Measurements from ENCODE around the gene HNRNPH3.

Gene HNRNPH3

GRCh38 chr10:68330852-68331454 is 911 bp upstream of the HNRNPH3 start:
- peak in 32 of 56 donors; percentile 7 to 64 (median 42) for DNase-seq

GRCh38 chr10:68332259-68333057 is 594 bp downstream of the HNRNPH3 start, which contains the start of gene PBLD:
TSS of gene PBLD (minus strand) at chr10:68332928. CDS start at chr10:68306844, 26,084 bp downstream.
- peak in 54 of 56 donors; percentile 15 to 87 (median 66) for DNase-seq

- DNase-seq, result no peak
Measured at GRCh38 chr10:68333058-68333395, 1.2 kb downstream of the HNRNPH3 start.

GRCh38 chr10:68333440-68334431 is 1.9 kb downstream of the HNRNPH3 start:
- peak in 1 of 56 donors; percentile 1 for DNase-seq

GRCh38 chr10:68334672-68335467 is 3.0 kb downstream of the HNRNPH3 start:
- DNase-seq, result no peak

- DNase-seq, result no peak
Measured at GRCh38 chr10:68336754-68337351, 5.0 kb downstream of the HNRNPH3 start.

GRCh38 chr10:68340358-68341080 is 8.7 kb downstream of the HNRNPH3 start:
- DNase-seq, result no peak

GRCh38 chr10:68342909-68343516 is 11.1 kb downstream of the HNRNPH3 start:
- no peak for DNase-seq

GRCh38 chr10:68345621-68346020 is 13.8 kb downstream of the HNRNPH3 start:
- no peak for DNase-seq

GRCh38 chr10:68346774-68347173 is 14.9 kb downstream of the HNRNPH3 start:
- DNase-seq, result no peak

- peak in 7 of 56 donors; percentile 1 to 42 (median 9) for DNase-seq
Measured at GRCh38 chr10:68348265-68348741, 16.4 kb downstream of the HNRNPH3 start.

GRCh38 chr10:68353537-68353936 is 21.7 kb downstream of the HNRNPH3 start:
- DNase-seq, result no peak

GRCh38 chr10:68359189-68359588 is 27.3 kb downstream of the HNRNPH3 start:
- no peak for DNase-seq

GRCh38 chr10:68362590-68362989 is 30.7 kb downstream of the HNRNPH3 start:
- no peak for DNase-seq

GRCh38 chr10:68364101-68364886 is 32.4 kb downstream of the HNRNPH3 start:
- DNase-seq, result no peak

GRCh38 chr10:68365611-68366010 is 33.7 kb downstream of the HNRNPH3 start:
- no peak for DNase-seq

- no peak for DNase-seq
Measured at GRCh38 chr10:68366600-68366999, 34.7 kb downstream of the HNRNPH3 start.

- DNase-seq, result no peak
Measured at GRCh38 chr10:68367121-68367520, 35.3 kb downstream of the HNRNPH3 start.

Measured in amygdala (tissue), 56 donors.